H9 (cell line): ENCODE measurements around the gene EEF1G. TPM values are rescaled to one million over a fixed set of nuclear protein-coding genes. Genes with fewer than 3 reads are reported as not detected.

Experiments
- DNase-seq: peaks from one replicate; pipeline ENCODE4 v3.0.0-alpha.2; 2017
- H2AFZ ChIP-seq: one replicate; pipeline ENCODE4 v1.6.1; 2013; ENCODE audit warnings: mild to moderate bottlenecking, low read length, control low read depth, moderate library complexity
- H2AK5ac ChIP-seq: 2 replicates; pipeline ENCODE4 v1.6.1; 2013; ENCODE audit warnings: low read length, control low read depth, mixed read lengths; ENCODE audit not compliant: insufficient read length
- H2BK120ac ChIP-seq: one replicate; pipeline ENCODE4 v1.6.1; 2013; ENCODE audit warnings: low read depth, mild to moderate bottlenecking, low read length, control low read depth, inconsistent platforms; ENCODE audit not compliant: poor library complexity, severe bottlenecking
- H2BK12ac ChIP-seq: 2 replicates; pipeline ENCODE4 v1.6.1; 2013; ENCODE audit warnings: low read length, control low read depth, mixed read lengths, low read depth; ENCODE audit not compliant: insufficient read length
- H2BK15ac ChIP-seq: 2 replicates; pipeline ENCODE4 v1.6.1; 2013; ENCODE audit warnings: low read depth, low read length, control low read depth
- H2BK20ac ChIP-seq: one replicate; pipeline ENCODE4 v1.6.1; 2013; ENCODE audit warnings: low read depth, mild to moderate bottlenecking, low read length, control low read depth, inconsistent platforms; ENCODE audit not compliant: poor library complexity, severe bottlenecking
- H2BK5ac ChIP-seq: 2 replicates; pipeline ENCODE4 v1.6.1; 2013; ENCODE audit warnings: low read length, control low read depth, mixed read lengths; ENCODE audit not compliant: insufficient read length
- H3K14ac ChIP-seq: 2 replicates; pipeline ENCODE4 v1.6.1; 2013; ENCODE audit warnings: low read length, control low read depth; ENCODE audit not compliant: insufficient read depth
- H3K18ac ChIP-seq: 2 replicates; pipeline ENCODE4 v1.6.1; 2013; ENCODE audit warnings: low read depth, mild to moderate bottlenecking, mixed read lengths, low read length, control low read depth; ENCODE audit not compliant: insufficient read length
- H3K23ac ChIP-seq: 2 replicates; pipeline ENCODE4 v1.6.1; 2013; ENCODE audit warnings: low read length, control low read depth, mixed read lengths, low read depth; ENCODE audit not compliant: insufficient read length
- H3K23me2 ChIP-seq: 2 replicates; pipeline ENCODE4 v1.6.1; 2013; ENCODE audit warnings: low read depth, mild to moderate bottlenecking, mixed read lengths, low read length, control low read depth; ENCODE audit not compliant: insufficient read length, poor library complexity, severe bottlenecking
- H3K27ac ChIP-seq: 2 replicates; pipeline ENCODE4 v1.5.1; 2013; ENCODE audit warnings: low read length, control low read depth, mixed read lengths, low read depth; ENCODE audit not compliant: insufficient read length
- H3K27me3 ChIP-seq: 2 replicates; pipeline ENCODE4 v1.6.1; 2013; ENCODE audit warnings: low read length, control low read depth, inconsistent platforms; ENCODE audit not compliant: insufficient read depth
- H3K4ac ChIP-seq: 2 replicates; pipeline ENCODE4 v1.6.1; 2013; ENCODE audit warnings: low read depth, mild to moderate bottlenecking, control low read depth, inconsistent platforms, low read length, moderate library complexity
- H3K4me1 ChIP-seq: 2 replicates; pipeline ENCODE4 v1.6.1; 2013; ENCODE audit warnings: low read length, control low read depth, inconsistent platforms; ENCODE audit not compliant: insufficient read depth
- H3K4me2 ChIP-seq: 2 replicates; pipeline ENCODE4 v1.6.1; 2013; ENCODE audit warnings: low read length, control low read depth, mixed read lengths; ENCODE audit not compliant: insufficient read length, insufficient read depth
- H3K56ac ChIP-seq: 2 replicates; pipeline ENCODE4 v1.6.1; 2013; ENCODE audit warnings: low read depth, mild to moderate bottlenecking, mixed read lengths, low read length, control low read depth; ENCODE audit not compliant: insufficient read length
- H3K79me1 ChIP-seq: 2 replicates; pipeline ENCODE4 v1.6.1; 2013; ENCODE audit warnings: low read depth, mild to moderate bottlenecking, moderate library complexity, low read length, control low read depth, inconsistent platforms; ENCODE audit not compliant: insufficient read depth, poor library complexity, severe bottlenecking
- H3K79me2 ChIP-seq: 2 replicates; pipeline ENCODE4 v1.6.1; 2013; ENCODE audit warnings: low read length, control low read depth, inconsistent platforms; ENCODE audit not compliant: insufficient read depth
- H3K9ac ChIP-seq: 2 replicates; pipeline ENCODE4 v1.6.1; 2013; ENCODE audit warnings: low read length, control low read depth, mixed read lengths; ENCODE audit not compliant: insufficient read length; ENCODE audit errors: extremely low read depth
- H3K9me3 ChIP-seq: one replicate; pipeline ENCODE4 v1.6.1; 2013; ENCODE audit warnings: low read depth, low read length, inconsistent platforms; ENCODE audit not compliant: control insufficient read depth
- H3T11ph ChIP-seq: one replicate; pipeline ENCODE4 v1.6.1; 2013; ENCODE audit warnings: mild to moderate bottlenecking, low read length, control low read depth, inconsistent platforms
- H4K20me1 ChIP-seq: one replicate; pipeline ENCODE4 v1.6.1; 2013; ENCODE audit not compliant: control insufficient read depth, insufficient read length, insufficient read depth
- H4K5ac ChIP-seq: 2 replicates; pipeline ENCODE4 v1.6.1; 2013; ENCODE audit warnings: low read depth, mild to moderate bottlenecking, mixed read lengths, low read length, control low read depth; ENCODE audit not compliant: insufficient read length
- H4K8ac ChIP-seq: replicated peaks from 2 replicates; pipeline ENCODE4 v1.6.1; 2013; ENCODE audit warnings: low read length, control low read depth, mixed read lengths, low read depth; ENCODE audit not compliant: insufficient read length
- H4K91ac ChIP-seq: 2 replicates; pipeline ENCODE4 v1.6.1; 2013; ENCODE audit warnings: low read depth, mild to moderate bottlenecking, moderate library complexity, mixed read lengths, low read length, control low read depth; ENCODE audit not compliant: insufficient read length
- H3K27ac Mint-ChIP-seq, 3 experiments: 2 replicates in 2 of 3; 3 replicates in 1 of 3; pipeline ENCODE4 v1.8.0; 2020 to 2021; ENCODE audit warnings: mixed read lengths in 3 of 3, mild to moderate bottlenecking in 1 of 3, moderate library complexity in 1 of 3
- H3K27me3 Mint-ChIP-seq: 2 replicates; pipeline ENCODE4 v1.8.0; 2021; ENCODE audit warnings: low read depth, mild to moderate bottlenecking, moderate library complexity, mixed read lengths
- H3K36me3 Mint-ChIP-seq, 3 experiments: 2 replicates in 2 of 3; 3 replicates in 1 of 3; pipeline ENCODE4 v1.8.0; 2020 to 2021; ENCODE audit warnings: low read depth in 3 of 3, mixed read lengths in 3 of 3; ENCODE audit not compliant: insufficient read depth in 1 of 3
- H3K4me1 Mint-ChIP-seq, 2 experiments: 2 replicates each; pipeline ENCODE4 v1.8.0; 2020; ENCODE audit warnings: mixed read lengths in 2 of 2
- H3K4me3 Mint-ChIP-seq, 2 experiments: 2 replicates in 1 of 2; 3 replicates in 1 of 2; pipeline ENCODE4 v1.8.0; 2020 to 2021; ENCODE audit warnings: mild to moderate bottlenecking in 2 of 2, mixed read lengths in 2 of 2, moderate library complexity in 1 of 2
- H3K9me3 Mint-ChIP-seq, 2 experiments: 2 replicates in 1 of 2; 3 replicates in 1 of 2; pipeline ENCODE4 v1.8.0; 2020; ENCODE audit warnings: mild to moderate bottlenecking in 2 of 2, mixed read lengths in 2 of 2, moderate library complexity in 1 of 2
- WGBS: extraction: QIAGEN DNeasy Blood & Tissue Kit; methylation state at CpG from one replicate; pipeline ENCODE4 v1.1.7; 2013; ENCODE audit warnings: missing lambda C conversion rate, low lambda C conversion rate, mixed read lengths; ENCODE audit not compliant: insufficient read length; ENCODE audit errors: extremely low coverage; 5-methylcytosine and 5-hydroxymethylcytosine counted together
- total RNA-seq: library from RNA; stranded (reverse); gene quantifications from 2 replicates; pipeline ENCODE4 v1.2.1, GENCODE V29; 2021
- TF ChIP-seq, protein P1 (sequence below): fragments of 200-600 bp; sonication (generic); conservative IDR thresholded peaks from 3 replicates; pipeline ENCODE4 v1.8.0; 2021; ENCODE audit warnings: antibody characterized with exemption, mild to moderate bottlenecking

The EEF1G gene
- total RNA-seq, 1 experiment from 2014 or later, result 1,790 TPM

DNA sequence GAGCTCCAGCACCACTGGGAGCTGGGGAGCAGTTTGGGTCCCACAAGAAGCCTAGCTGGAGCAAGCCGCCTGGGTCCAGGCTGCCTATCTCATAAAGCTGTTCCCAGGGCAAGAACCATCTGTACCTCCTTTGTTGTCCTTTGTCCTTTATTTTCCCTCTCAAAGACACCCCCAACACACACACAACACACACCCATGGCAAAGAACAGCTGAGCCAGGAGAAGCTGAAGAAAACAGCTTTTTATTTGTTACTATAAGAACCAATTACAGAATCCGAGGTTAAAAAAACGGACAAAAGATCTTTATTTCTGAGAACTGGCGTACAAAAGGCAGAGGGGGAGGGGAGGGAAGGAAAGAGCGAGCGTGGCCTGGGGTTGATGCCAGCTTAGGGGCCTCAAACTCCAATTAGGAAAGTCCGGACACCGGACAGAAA lies 19.3 kb upstream of the EEF1G start:
- no peak overlapping the region for H3K27ac ChIP-seq
- no peak overlapping the region for H3T11ph ChIP-seq
- no peaks in the 10 kb centered on the region for H3K9me3 ChIP-seq
- no peak overlapping the region for H3K4ac ChIP-seq
- H2BK120ac ChIP-seq, result no peak overlapping the region
- no peaks in the 10 kb centered on the region for H3K79me1 ChIP-seq
- TF ChIP-seq, protein P1, sequence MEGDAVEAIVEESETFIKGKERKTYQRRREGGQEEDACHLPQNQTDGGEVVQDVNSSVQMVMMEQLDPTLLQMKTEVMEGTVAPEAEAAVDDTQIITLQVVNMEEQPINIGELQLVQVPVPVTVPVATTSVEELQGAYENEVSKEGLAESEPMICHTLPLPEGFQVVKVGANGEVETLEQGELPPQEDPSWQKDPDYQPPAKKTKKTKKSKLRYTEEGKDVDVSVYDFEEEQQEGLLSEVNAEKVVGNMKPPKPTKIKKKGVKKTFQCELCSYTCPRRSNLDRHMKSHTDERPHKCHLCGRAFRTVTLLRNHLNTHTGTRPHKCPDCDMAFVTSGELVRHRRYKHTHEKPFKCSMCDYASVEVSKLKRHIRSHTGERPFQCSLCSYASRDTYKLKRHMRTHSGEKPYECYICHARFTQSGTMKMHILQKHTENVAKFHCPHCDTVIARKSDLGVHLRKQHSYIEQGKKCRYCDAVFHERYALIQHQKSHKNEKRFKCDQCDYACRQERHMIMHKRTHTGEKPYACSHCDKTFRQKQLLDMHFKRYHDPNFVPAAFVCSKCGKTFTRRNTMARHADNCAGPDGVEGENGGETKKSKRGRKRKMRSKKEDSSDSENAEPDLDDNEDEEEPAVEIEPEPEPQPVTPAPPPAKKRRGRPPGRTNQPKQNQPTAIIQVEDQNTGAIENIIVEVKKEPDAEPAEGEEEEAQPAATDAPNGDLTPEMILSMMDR, result no peak
- no peaks in the 10 kb centered on the region for H3K79me2 ChIP-seq
- no peaks in the 10 kb centered on the region; the same call in 1 of the 2 replicates for H3K4me1 ChIP-seq
- no peak overlapping the region for H2BK20ac ChIP-seq
- H3K27me3 ChIP-seq, result no peaks in the 10 kb centered on the region
- no peak overlapping the region for H3K14ac ChIP-seq
- H2AFZ ChIP-seq, result no peak overlapping the region
- no peak overlapping the region for H3K56ac ChIP-seq
- no peak overlapping the region for H2BK12ac ChIP-seq
- H2AK5ac ChIP-seq, result no peak overlapping the region
- H4K5ac ChIP-seq, result no peak overlapping the region
- no peak overlapping the region for H3K4me2 ChIP-seq
- Mint-ChIP-seq H3K9me3 (no peaks in the 10 kb centered on the region), H3K4me1 (peaks cover 21 to 25% of the 10 kb centered on the region in 2 experiments), H3K36me3 (peaks cover 35 to 66% (median 61%) of the 10 kb centered on the region in 3 experiments), H3K27ac (peak overlapping the region in 2 of 3 experiments; percentile 9 to 75; a peak in 2 of 7 replicates), H3K27me3 (no peaks in the 10 kb centered on the region), H3K4me3 (peak overlapping the region in 1 of 2 experiments; percentile 66; a peak in 3 of 5 replicates)
- no CpG with 5 or more reads among the region's 8 CpGs for WGBS
- no peak overlapping the region for H3K9ac ChIP-seq
- H3K23me2 ChIP-seq, result peaks cover 5% of the 10 kb centered on the region
- no peak overlapping the region for H2BK15ac ChIP-seq
- H2BK5ac ChIP-seq, result no peak overlapping the region
- no peak overlapping the region for H4K91ac ChIP-seq
- H3K18ac ChIP-seq, result no peak overlapping the region
- H4K20me1 ChIP-seq, result no peaks in the 10 kb centered on the region
- no peak for DNase-seq
- H4K8ac ChIP-seq, result no peak overlapping the region
- no peak overlapping the region for H3K23ac ChIP-seq
